H1 (cell line): ENCODE data around the gene PLXNB2. TPM values are rescaled to one million over a fixed set of nuclear protein-coding genes. Genes with fewer than 3 reads are reported as not detected.

Source experiments
- BCL11A ChIP-seq, 2 experiments: IDR thresholded peaks; one replicate each; pipeline ENCODE4 v1.6.1; 2011; ENCODE audit warnings: low read depth in 2 of 2, low read length in 2 of 2, mild to moderate bottlenecking in 2 of 2
- FOSL1 ChIP-seq: IDR thresholded peaks from 2 replicates; pipeline ENCODE4 v1.6.1; 2011; ENCODE audit warnings: mild to moderate bottlenecking, low read depth, low read length, moderate library complexity; ENCODE audit not compliant: insufficient read depth
- GABPA ChIP-seq: IDR thresholded peaks from 2 replicates; pipeline ENCODE4 v1.6.1; 2011; ENCODE audit warnings: mild to moderate bottlenecking, low read length, moderate library complexity, borderline replicate concordance; ENCODE audit not compliant: insufficient read depth
- JUND ChIP-seq: IDR thresholded peaks from 2 replicates; pipeline ENCODE4 v1.6.1; 2011; ENCODE audit warnings: mild to moderate bottlenecking, improper control_type of control experiment, low read length
- KDM4A ChIP-seq: IDR thresholded peaks from one replicate; pipeline ENCODE4 v1.7.1; 2012; ENCODE audit warnings: low read depth, mild to moderate bottlenecking, moderate library complexity, low read length, inconsistent platforms; ENCODE audit not compliant: severe bottlenecking
- MAX ChIP-seq: IDR thresholded peaks from 2 replicates; pipeline ENCODE4 v1.6.1; 2012; ENCODE audit warnings: inconsistent platforms
- PHF8 ChIP-seq: fragments of 200-600 bp; sonication (generic); conservative IDR thresholded peaks from 2 replicates; pipeline ENCODE4 v1.7.1; 2012; ENCODE audit warnings: low read depth, mild to moderate bottlenecking, inconsistent platforms, low read length, moderate library complexity
- polyA plus RNA-seq, 7 experiments: library from polyadenylated mRNA; depleted of rRNA in 3 of 7; stranded (reverse) in 5 of 7; unstranded in 2 of 7; fragments of >200 nt in 5 of 7; fragments of 200-250 nt in 2 of 7; gene quantifications; 1 replicate in 5 of 7; 2 replicates in 1 of 7; 4 replicates in 1 of 7; pipeline versions ENCODE4 v1.2.1 to v1.2.3, GENCODE V29; 2011 to 2013; ENCODE audit warnings: missing spikeins in 2 of 7, mixed read lengths in 2 of 7
- total RNA-seq: library from RNA; stranded (reverse); fragmentation: NEBNext Ultra II Directional; extraction: Animal tissue kit (Norgen Biotek cat#: 25700); gene quantifications from 2 replicates; pipeline ENCODE4 v1.2.1, GENCODE V29; 2021
- TF ChIP-seq, protein P1 (sequence below): fragments of 300-600 bp; sonication (generic); IDR thresholded peaks from 2 replicates; pipeline ENCODE4 v1.7.1; 2012; ENCODE audit warnings: low read length, moderate library complexity, mild to moderate bottlenecking, inconsistent platforms; ENCODE audit not compliant: insufficient replicate concordance
- TF ChIP-seq, protein P2 (sequence below): IDR thresholded peaks from 2 replicates; pipeline ENCODE4 v1.6.1; 2012; ENCODE audit warnings: inconsistent platforms

Gene PLXNB2
- total and polyA plus RNA-seq, 2 of the 8 experiments (the other 6 are each of a cell fraction or from before 2014, with no cell fraction given): 58.3 to 92.8 TPM

- TF ChIP-seq, protein P1, sequence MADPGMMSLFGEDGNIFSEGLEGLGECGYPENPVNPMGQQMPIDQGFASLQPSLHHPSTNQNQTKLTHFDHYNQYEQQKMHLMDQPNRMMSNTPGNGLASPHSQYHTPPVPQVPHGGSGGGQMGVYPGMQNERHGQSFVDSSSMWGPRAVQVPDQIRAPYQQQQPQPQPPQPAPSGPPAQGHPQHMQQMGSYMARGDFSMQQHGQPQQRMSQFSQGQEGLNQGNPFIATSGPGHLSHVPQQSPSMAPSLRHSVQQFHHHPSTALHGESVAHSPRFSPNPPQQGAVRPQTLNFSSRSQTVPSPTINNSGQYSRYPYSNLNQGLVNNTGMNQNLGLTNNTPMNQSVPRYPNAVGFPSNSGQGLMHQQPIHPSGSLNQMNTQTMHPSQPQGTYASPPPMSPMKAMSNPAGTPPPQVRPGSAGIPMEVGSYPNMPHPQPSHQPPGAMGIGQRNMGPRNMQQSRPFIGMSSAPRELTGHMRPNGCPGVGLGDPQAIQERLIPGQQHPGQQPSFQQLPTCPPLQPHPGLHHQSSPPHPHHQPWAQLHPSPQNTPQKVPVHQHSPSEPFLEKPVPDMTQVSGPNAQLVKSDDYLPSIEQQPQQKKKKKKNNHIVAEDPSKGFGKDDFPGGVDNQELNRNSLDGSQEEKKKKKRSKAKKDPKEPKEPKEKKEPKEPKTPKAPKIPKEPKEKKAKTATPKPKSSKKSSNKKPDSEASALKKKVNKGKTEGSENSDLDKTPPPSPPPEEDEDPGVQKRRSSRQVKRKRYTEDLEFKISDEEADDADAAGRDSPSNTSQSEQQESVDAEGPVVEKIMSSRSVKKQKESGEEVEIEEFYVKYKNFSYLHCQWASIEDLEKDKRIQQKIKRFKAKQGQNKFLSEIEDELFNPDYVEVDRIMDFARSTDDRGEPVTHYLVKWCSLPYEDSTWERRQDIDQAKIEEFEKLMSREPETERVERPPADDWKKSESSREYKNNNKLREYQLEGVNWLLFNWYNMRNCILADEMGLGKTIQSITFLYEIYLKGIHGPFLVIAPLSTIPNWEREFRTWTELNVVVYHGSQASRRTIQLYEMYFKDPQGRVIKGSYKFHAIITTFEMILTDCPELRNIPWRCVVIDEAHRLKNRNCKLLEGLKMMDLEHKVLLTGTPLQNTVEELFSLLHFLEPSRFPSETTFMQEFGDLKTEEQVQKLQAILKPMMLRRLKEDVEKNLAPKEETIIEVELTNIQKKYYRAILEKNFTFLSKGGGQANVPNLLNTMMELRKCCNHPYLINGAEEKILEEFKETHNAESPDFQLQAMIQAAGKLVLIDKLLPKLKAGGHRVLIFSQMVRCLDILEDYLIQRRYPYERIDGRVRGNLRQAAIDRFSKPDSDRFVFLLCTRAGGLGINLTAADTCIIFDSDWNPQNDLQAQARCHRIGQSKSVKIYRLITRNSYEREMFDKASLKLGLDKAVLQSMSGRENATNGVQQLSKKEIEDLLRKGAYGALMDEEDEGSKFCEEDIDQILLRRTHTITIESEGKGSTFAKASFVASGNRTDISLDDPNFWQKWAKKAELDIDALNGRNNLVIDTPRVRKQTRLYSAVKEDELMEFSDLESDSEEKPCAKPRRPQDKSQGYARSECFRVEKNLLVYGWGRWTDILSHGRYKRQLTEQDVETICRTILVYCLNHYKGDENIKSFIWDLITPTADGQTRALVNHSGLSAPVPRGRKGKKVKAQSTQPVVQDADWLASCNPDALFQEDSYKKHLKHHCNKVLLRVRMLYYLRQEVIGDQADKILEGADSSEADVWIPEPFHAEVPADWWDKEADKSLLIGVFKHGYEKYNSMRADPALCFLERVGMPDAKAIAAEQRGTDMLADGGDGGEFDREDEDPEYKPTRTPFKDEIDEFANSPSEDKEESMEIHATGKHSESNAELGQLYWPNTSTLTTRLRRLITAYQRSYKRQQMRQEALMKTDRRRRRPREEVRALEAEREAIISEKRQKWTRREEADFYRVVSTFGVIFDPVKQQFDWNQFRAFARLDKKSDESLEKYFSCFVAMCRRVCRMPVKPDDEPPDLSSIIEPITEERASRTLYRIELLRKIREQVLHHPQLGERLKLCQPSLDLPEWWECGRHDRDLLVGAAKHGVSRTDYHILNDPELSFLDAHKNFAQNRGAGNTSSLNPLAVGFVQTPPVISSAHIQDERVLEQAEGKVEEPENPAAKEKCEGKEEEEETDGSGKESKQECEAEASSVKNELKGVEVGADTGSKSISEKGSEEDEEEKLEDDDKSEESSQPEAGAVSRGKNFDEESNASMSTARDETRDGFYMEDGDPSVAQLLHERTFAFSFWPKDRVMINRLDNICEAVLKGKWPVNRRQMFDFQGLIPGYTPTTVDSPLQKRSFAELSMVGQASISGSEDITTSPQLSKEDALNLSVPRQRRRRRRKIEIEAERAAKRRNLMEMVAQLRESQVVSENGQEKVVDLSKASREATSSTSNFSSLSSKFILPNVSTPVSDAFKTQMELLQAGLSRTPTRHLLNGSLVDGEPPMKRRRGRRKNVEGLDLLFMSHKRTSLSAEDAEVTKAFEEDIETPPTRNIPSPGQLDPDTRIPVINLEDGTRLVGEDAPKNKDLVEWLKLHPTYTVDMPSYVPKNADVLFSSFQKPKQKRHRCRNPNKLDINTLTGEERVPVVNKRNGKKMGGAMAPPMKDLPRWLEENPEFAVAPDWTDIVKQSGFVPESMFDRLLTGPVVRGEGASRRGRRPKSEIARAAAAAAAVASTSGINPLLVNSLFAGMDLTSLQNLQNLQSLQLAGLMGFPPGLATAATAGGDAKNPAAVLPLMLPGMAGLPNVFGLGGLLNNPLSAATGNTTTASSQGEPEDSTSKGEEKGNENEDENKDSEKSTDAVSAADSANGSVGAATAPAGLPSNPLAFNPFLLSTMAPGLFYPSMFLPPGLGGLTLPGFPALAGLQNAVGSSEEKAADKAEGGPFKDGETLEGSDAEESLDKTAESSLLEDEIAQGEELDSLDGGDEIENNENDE: no peak
- TF ChIP-seq BCL11A (IDR thresholded peaks at IDR 0.05; ENCODE audit: low read depth in 2 of 2, low read length in 2 of 2) (no peak), JUND (no peak), MAX (no peak), KDM4A (peak; percentile 87), PHF8 (peak; percentile 80), FOSL1 (no peak), GABPA (peak; percentile 68; the same call in 1 of the 2 replicates)
- TF ChIP-seq, protein P2, sequence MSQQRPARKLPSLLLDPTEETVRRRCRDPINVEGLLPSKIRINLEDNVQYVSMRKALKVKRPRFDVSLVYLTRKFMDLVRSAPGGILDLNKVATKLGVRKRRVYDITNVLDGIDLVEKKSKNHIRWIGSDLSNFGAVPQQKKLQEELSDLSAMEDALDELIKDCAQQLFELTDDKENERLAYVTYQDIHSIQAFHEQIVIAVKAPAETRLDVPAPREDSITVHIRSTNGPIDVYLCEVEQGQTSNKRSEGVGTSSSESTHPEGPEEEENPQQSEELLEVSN: peak; percentile 33
Observed at GRCh38 chr22:50326956-50327710, 19.7 kb upstream of the PLXNB2 start, which contains the start of gene DENND6B (continued).
